Measurements from ENCODE around the gene UBE2H. TPM values are rescaled to one million over a fixed set of nuclear protein-coding genes. Genes with fewer than 3 reads are reported as not detected.
"Not testable (repeated sequence)": the region's sequence is repeated elsewhere in the genome, so short reads cannot be mapped to it uniquely, and the experiment has no call there.

Gene UBE2H
- total and polyA plus RNA-seq, 9 donors: 48.9 to 96.3 (median 84.4) TPM

GRCh38 chr7:129975309-129975708, 22.5 kb upstream of the UBE2H start:
- WGBS (ENCODE audit: insufficient coverage): 57% methylated on average over 1 of the region's 1 CpG
- Histone ChIP-seq H3K9me3 (replicated peaks; ENCODE audit: control insufficient read depth, low read depth, low read length) (no peaks in the 10 kb centered on the region), H3K4me3 (ENCODE audit: low read length) (no peak overlapping the region), H3K4me1 (ENCODE audit: control insufficient read depth, insufficient read depth, low read length) (no peaks in the 10 kb centered on the region), H3K27me3 (ENCODE audit: control insufficient read depth, insufficient read depth, low read length) (no peaks in the 10 kb centered on the region), H3K27ac (ENCODE audit: low read length) (no peak overlapping the region), H3K36me3 (ENCODE audit: control insufficient read depth, insufficient read depth, low read length) (no peaks in the 10 kb centered on the region)
- DNase-seq: no peak

DNA sequence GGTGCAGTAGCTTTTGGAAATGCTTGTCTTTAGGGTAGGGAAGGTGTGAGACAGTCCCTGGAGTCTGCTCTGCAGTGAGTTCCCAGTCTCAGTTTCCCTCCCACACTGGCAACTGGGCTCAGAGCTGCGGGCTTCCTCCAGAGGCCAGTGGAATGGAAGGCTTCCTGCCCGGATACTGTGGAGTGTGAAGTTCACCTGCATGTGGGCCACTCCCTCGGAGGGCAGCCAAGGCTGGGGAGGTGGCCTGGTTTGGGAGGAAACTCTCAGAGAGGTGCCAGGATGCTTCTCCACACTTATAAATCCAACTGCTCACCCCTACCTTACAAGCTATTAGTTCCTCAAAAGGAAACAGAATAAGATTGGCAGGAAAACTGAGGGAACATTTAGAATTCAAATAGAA, 18.1 kb upstream of the UBE2H start:
- WGBS (ENCODE audit: insufficient coverage): no CpG with 5 or more reads among the region's 3 CpGs
- no peak for DNase-seq
- Histone ChIP-seq H3K9me3 (replicated peaks; ENCODE audit: control insufficient read depth, low read depth, low read length) (no peaks in the 10 kb centered on the region), H3K4me3 (ENCODE audit: low read length) (no peak overlapping the region), H3K27ac (ENCODE audit: low read length) (no peak overlapping the region), H3K36me3 (ENCODE audit: control insufficient read depth, insufficient read depth, low read length) (no peaks in the 10 kb centered on the region), H3K27me3 (ENCODE audit: control insufficient read depth, insufficient read depth, low read length) (no peaks in the 10 kb centered on the region), H3K4me1 (ENCODE audit: control insufficient read depth, insufficient read depth, low read length) (peaks cover 6% of the 10 kb centered on the region)

DNA sequence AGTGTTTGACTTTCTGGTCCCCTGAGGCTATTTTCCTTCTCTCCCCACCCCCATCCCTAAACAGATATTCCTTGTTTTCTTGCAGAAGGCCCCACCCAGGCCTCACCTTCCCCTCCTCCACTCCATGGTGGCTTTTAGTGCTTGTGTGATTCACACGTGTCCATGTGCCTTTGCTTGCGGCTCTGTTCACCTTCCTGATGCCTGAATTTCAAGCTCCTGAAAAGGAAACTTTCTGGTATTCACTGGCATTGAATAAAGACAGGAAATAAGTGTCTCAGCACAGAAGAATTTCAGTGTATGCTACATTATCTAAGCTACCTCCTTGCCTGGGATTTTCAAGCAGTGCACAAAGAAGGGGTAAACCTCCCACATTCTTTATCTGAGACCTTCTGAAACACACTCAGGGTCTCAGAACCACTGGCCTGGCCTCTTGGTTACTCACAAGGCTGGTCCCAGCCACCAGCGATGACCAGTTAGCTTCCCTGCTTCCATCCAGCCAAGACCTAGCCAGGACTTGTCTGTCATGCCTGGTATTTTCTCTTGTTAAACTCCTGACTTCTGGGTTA, 17.2 kb upstream of the UBE2H start:
- DNase-seq: peak; percentile 61
- H3K27me3 ChIP-seq (ENCODE audit: control insufficient read depth, insufficient read depth, low read length): no peaks in the 10 kb centered on the region
- H3K36me3 ChIP-seq (ENCODE audit: control insufficient read depth, insufficient read depth, low read length): no peaks in the 10 kb centered on the region
- H3K9me3 ChIP-seq (replicated peaks; ENCODE audit: control insufficient read depth, low read depth, low read length): no peaks in the 10 kb centered on the region
- peak overlapping the region; percentile 79 for H3K27ac ChIP-seq (ENCODE audit: low read length)
- peaks cover 6% of the 10 kb centered on the region for H3K4me1 ChIP-seq (ENCODE audit: control insufficient read depth, insufficient read depth, low read length)
- no peak overlapping the region for H3K4me3 ChIP-seq (ENCODE audit: low read length)
- WGBS (ENCODE audit: insufficient coverage): 50% methylated on average over 2 of the region's 3 CpGs

DNA sequence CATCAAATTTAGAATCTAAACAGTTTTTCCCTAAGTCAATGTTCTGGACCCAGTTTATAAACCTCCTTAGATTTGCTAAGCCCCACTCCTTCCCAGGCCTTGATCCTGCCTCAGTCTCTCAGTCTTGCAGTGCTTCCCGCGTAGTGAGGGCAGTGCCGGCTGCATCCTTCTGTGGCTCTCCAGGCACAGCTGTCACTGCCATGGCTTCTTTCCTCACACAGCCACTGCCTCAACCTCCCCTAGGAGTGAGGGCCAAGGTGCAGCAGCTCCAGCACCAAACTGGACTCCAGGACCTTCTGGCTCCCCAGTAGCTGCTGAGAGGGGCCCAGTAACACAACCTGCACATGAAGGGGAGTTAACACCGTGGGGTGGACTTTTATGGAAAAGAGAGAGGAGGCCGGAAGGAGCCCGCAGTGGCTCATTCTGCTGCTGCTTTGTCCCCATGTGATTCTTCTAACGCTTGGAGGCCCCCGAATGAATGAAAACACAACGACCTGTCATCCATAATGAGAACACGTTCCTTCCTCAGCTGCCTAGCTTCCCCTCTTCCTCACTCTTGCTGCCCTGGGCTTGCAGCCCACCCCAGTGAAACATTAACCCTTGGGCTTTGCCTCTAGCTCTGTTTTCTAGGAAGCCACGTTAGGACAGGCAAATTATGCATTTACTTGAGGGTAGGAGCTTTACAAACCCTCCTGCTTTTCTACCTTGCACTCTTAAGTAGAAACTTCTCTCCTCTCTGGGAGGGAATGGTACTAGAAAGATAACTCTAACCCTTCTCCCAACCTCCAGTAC, 16.0 kb upstream of the UBE2H start:
- Histone ChIP-seq H3K27me3 (ENCODE audit: control insufficient read depth, insufficient read depth, low read length) (no peaks in the 10 kb centered on the region), H3K9me3 (replicated peaks; ENCODE audit: control insufficient read depth, low read depth, low read length) (no peaks in the 10 kb centered on the region), H3K27ac (ENCODE audit: low read length) (no peak overlapping the region), H3K4me3 (ENCODE audit: low read length) (no peak overlapping the region), H3K36me3 (ENCODE audit: control insufficient read depth, insufficient read depth, low read length) (no peaks in the 10 kb centered on the region), H3K4me1 (ENCODE audit: control insufficient read depth, insufficient read depth, low read length) (peaks cover 6% of the 10 kb centered on the region)
- no peak for DNase-seq
- WGBS (ENCODE audit: insufficient coverage): 75% methylated on average over 5 of the region's 11 CpGs

GRCh38 chr7:129960204-129960475, 7.4 kb upstream of the UBE2H start:
- not testable (repeated sequence) for H3K27ac ChIP-seq (ENCODE audit: low read length); H3K27me3 ChIP-seq (ENCODE audit: control insufficient read depth, insufficient read depth, low read length); DNase-seq; H3K4me3 ChIP-seq (ENCODE audit: low read length); H3K36me3 ChIP-seq (ENCODE audit: control insufficient read depth, insufficient read depth, low read length); H3K9me3 ChIP-seq (replicated peaks; ENCODE audit: control insufficient read depth, low read depth, low read length)
- WGBS (ENCODE audit: insufficient coverage): 82% methylated on average over 4 of the region's 4 CpGs
- peaks cover 16% of the 10 kb centered on the region for H3K4me1 ChIP-seq (ENCODE audit: control insufficient read depth, insufficient read depth, low read length)

DNA sequence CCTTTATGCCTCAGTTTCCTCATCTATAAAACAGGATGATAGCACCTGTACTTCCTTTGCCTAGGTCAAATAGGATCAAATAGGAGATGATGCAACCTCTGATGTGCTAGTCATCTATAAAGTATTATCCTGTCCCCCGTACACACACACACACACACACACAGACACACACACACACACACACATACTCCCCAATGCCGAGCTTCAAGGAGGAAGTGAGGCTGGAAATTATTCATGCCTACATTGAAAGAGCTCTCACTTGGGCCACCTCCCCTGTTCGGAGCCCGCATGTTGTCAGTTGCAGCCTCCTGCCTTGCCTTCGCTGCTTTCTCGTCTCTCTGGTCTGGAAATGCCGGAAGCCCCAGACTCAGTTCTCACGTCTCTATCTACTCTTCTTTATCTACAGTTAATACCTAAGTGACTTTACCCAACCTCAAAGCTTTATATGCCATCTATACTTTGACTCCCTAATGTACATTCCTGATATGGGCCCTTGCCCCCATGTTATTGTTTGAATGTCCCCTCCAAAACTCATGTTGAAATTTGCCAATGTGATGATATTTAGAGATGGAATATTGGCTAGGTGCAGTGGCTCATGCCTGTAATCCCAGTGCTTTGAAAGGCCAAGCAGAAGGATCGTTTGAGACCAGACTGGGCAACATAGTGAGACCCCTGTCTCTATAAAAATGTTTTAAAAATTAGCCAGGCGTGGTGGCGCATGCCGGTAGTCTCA, 6.9 kb upstream of the UBE2H start:
- Histone ChIP-seq H3K27me3 (ENCODE audit: control insufficient read depth, insufficient read depth, low read length) (no peaks in the 10 kb centered on the region), H3K27ac (ENCODE audit: low read length) (peak overlapping the region; percentile 82), H3K36me3 (ENCODE audit: control insufficient read depth, insufficient read depth, low read length) (no peaks in the 10 kb centered on the region), H3K9me3 (replicated peaks; ENCODE audit: control insufficient read depth, low read depth, low read length) (no peaks in the 10 kb centered on the region), H3K4me1 (ENCODE audit: control insufficient read depth, insufficient read depth, low read length) (peaks cover 16% of the 10 kb centered on the region), H3K4me3 (ENCODE audit: low read length) (no peak overlapping the region)
- WGBS (ENCODE audit: insufficient coverage): 87% methylated on average over 11 of the region's 12 CpGs
- no peak for DNase-seq

DNA sequence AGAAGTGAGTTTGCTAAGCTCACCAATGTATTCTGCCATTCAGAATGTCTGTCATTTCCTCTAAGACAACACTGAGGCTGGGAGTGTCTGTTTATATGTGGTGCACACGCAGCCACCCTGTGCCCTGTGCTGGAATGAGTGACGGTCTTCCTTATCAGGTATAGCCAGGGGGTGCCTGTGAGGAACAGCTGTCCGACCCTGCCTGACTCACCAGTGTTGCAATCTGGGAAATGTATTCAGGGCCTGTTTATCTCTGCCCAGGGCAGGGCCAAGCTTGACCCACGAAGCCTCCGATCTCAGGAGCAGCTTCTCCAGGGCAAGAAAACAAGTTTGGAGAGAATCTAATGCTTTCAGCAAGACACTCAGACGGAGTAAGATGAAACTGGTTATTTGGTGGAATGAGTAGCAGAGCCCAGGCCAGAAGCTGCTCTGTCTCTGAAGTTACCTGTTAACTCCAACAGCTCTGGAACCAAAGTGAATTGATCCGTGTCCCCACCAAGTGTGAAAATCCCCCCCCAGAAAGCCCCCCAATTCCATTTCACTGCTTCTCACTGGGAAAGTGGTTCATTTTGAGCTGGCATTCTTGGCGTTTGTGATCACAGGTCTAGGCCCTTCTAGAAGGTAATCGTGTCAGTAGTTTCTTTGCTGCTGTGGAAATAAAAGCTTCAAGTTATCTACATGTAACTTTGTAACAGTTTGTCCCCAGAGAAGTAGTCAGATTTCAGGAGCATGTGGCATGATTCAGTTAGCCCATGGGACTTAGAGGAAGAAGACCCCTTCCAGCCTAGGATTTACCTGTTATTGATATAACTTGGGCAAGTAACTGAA, 6.1 kb upstream of the UBE2H start:
- Histone ChIP-seq H3K36me3 (ENCODE audit: control insufficient read depth, insufficient read depth, low read length) (no peaks in the 10 kb centered on the region), H3K27me3 (ENCODE audit: control insufficient read depth, insufficient read depth, low read length) (no peaks in the 10 kb centered on the region), H3K4me3 (ENCODE audit: low read length) (no peak overlapping the region), H3K4me1 (ENCODE audit: control insufficient read depth, insufficient read depth, low read length) (peaks cover 16% of the 10 kb centered on the region), H3K9me3 (replicated peaks; ENCODE audit: control insufficient read depth, low read depth, low read length) (no peaks in the 10 kb centered on the region), H3K27ac (ENCODE audit: low read length) (peak overlapping the region; percentile 82)
- WGBS (ENCODE audit: insufficient coverage): 39% methylated on average over 5 of the region's 9 CpGs
- peak; percentile 49 for DNase-seq

- 67% methylated on average over 1 of the region's 8 CpGs for WGBS (ENCODE audit: insufficient coverage)
- Histone ChIP-seq H3K9me3 (replicated peaks; ENCODE audit: control insufficient read depth, low read depth, low read length) (no peaks in the 10 kb centered on the region), H3K27ac (ENCODE audit: low read length) (no peak overlapping the region), H3K4me3 (ENCODE audit: low read length) (no peak overlapping the region), H3K4me1 (ENCODE audit: control insufficient read depth, insufficient read depth, low read length) (peaks cover 17% of the 10 kb centered on the region), H3K36me3 (ENCODE audit: control insufficient read depth, insufficient read depth, low read length) (no peaks in the 10 kb centered on the region), H3K27me3 (ENCODE audit: control insufficient read depth, insufficient read depth, low read length) (no peaks in the 10 kb centered on the region)
- DNase-seq: no peak
These were observed 3.3 kb upstream of the UBE2H start for GRCh38 chr7:129955993-129956543.

DNA sequence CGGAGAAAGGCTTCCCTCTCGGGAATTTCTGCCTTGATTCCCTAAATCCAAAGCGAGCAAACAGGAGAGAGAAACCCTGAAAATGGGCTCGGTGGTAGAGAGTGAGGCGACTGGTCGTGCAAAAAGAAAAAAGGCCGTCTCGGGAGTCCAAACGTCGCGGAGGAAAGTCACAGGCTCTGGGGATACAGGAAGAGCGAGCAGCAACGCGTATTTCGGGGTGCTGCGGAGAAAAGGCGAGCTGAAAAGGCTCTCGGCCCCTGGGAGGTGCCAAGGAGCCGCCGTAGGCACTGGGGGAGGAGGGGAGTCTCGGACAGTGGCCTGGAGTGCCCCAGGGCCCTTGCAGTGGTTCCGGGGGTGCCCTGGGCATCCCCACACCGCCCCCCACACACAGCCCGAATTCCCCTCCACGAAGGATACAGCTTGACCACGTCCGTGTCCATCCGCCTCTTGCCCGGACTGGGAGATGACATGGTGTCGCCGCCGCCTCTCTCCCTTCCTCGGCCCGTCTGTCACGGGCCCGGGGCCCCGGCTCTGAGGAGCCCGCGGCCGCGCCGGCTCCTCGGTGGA, 591 bp downstream of the UBE2H start:
- peak overlapping the region; percentile 70 for H3K4me3 ChIP-seq (ENCODE audit: low read length)
- DNase-seq: peak; percentile 54

More for the DNA sequence above, 591 bp downstream of the UBE2H start:
- H3K4me1 ChIP-seq (ENCODE audit: control insufficient read depth, insufficient read depth, low read length): peaks cover 25% of the 10 kb centered on the region
- peaks cover 4% of the 10 kb centered on the region for H3K36me3 ChIP-seq (ENCODE audit: control insufficient read depth, insufficient read depth, low read length)
- no peaks in the 10 kb centered on the region for H3K9me3 ChIP-seq (replicated peaks; ENCODE audit: control insufficient read depth, low read depth, low read length)
- under 1% methylated on average over 38 of the region's 43 CpGs for WGBS (ENCODE audit: insufficient coverage)
- peak overlapping the region; percentile 96 for H3K27ac ChIP-seq (ENCODE audit: low read length)
- H3K27me3 ChIP-seq (ENCODE audit: control insufficient read depth, insufficient read depth, low read length): no peaks in the 10 kb centered on the region

All from muscle of leg (tissue), 11 donors.